ENCODE measurements around the gene GAL3ST2.

DNA sequence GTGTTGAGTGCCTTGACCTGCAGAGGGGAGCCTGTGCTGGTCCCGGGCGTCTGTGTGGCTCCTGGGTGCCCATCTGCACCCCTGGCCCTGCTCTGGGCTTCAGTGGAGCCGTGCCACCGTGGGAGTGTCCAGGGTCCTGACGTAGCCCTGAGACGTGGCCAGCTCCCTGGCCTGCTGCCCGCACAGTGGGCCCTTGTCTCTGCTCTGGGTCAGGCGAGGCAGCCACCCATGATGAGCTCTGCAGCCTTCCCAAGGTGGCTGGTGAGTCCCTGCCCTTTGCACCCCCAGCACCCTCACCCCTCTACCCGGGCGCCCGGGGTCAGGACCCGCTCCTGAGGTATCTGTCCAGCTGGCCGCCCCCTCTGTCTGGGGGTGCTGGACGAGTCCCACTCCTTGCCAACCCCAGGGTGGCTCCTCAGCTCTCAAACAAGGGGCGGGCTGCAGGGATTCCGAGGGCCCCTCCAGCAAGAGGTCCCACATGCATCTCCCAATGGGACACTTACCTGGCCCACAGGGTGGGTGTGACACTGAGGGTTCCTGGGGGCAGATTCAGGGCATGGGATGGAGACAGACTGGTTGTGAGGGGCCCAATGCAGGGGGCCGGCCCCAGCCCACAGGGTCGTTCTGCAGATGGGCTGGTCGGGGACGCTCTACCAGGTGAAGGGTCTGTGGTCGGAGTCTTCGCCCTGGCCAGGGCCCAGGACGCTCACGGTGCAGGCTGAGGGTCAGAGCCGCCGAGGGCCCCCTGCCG, 34.8 kb downstream of the GAL3ST2 start:
- TF ChIP-seq, protein P1, sequence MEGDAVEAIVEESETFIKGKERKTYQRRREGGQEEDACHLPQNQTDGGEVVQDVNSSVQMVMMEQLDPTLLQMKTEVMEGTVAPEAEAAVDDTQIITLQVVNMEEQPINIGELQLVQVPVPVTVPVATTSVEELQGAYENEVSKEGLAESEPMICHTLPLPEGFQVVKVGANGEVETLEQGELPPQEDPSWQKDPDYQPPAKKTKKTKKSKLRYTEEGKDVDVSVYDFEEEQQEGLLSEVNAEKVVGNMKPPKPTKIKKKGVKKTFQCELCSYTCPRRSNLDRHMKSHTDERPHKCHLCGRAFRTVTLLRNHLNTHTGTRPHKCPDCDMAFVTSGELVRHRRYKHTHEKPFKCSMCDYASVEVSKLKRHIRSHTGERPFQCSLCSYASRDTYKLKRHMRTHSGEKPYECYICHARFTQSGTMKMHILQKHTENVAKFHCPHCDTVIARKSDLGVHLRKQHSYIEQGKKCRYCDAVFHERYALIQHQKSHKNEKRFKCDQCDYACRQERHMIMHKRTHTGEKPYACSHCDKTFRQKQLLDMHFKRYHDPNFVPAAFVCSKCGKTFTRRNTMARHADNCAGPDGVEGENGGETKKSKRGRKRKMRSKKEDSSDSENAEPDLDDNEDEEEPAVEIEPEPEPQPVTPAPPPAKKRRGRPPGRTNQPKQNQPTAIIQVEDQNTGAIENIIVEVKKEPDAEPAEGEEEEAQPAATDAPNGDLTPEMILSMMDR (IDR thresholded peaks at IDR 0.05): no peak
- TF ChIP-seq EP300 (IDR thresholded peaks at IDR 0.05; ENCODE audit: low read depth): no peak
